OCI-LY7 (cell line): ENCODE results near the gene PAGR1. TPM values are rescaled to one million over a fixed set of nuclear protein-coding genes. Genes with fewer than 3 reads are reported as not detected.

Experiments
- BruUV-seq: library from RNA; stranded (reverse); fragments of 400-500 nt; replicated peaks from 2 replicates; lab custom pipeline; 2021; lab: Mats Ljungman, UMichigan
- CTCF ChIA-PET: fragments of 300-600 bp; sonication (Branson Sonifier 250); formaldehyde crosslinking; loops from one replicate; lab custom pipeline; 2022; ENCODE audit warnings: antibody characterized with exemption; ENCODE audit not compliant: unreplicated experiment; lab: Charles Lee
- POLR2A ChIA-PET: fragments of 300-600 bp; sonication (Branson Sonifier 250); formaldehyde crosslinking; loops from one replicate; lab custom pipeline; 2022; ENCODE audit warnings: antibody characterized with exemption; lab: Charles Lee
- DNase-seq: peaks from one replicate; pipeline ENCODE4 v3.0.0-alpha.2; 2015; ENCODE audit warnings: low spot score
- H2AFZ ChIP-seq: fragments of 200-600 bp; sonication (generic), shearing (Covaris generic); 2 replicates; pipeline ENCODE4 v1.6.1; 2014; ENCODE audit warnings: mild to moderate bottlenecking, antibody characterized with exemption, low read length, moderate library complexity
- H3K27ac ChIP-seq: fragments of 200-600 bp; sonication (generic); 2 replicates; pipeline ENCODE4 v1.5.1; 2014; ENCODE audit warnings: mixed run types, low read depth, mild to moderate bottlenecking, moderate library complexity, low read length, inconsistent platforms; ENCODE audit not compliant: poor library complexity, severe bottlenecking
- H3K36me3 ChIP-seq: fragments of 200-600 bp; sonication (generic); 2 replicates; pipeline ENCODE4 v1.6.1; 2014; ENCODE audit warnings: mild to moderate bottlenecking, antibody characterized with exemption, low read length, moderate library complexity, mixed read lengths; ENCODE audit not compliant: insufficient read depth
- H3K4me1 ChIP-seq: fragments of 200-600 bp; sonication (generic); 2 replicates; pipeline ENCODE4 v1.5.1; 2014; ENCODE audit warnings: mild to moderate bottlenecking, low read length; ENCODE audit not compliant: insufficient read depth, poor library complexity, severe bottlenecking
- H3K4me2 ChIP-seq: fragments of 200-600 bp; sonication (generic); 2 replicates; pipeline ENCODE4 v1.6.1; 2014; ENCODE audit warnings: mild to moderate bottlenecking, low read length
- H3K4me3 ChIP-seq: fragments of 200-600 bp; sonication (generic); 2 replicates; pipeline ENCODE4 v1.5.1; 2014; ENCODE audit warnings: mild to moderate bottlenecking, low read depth, low read length; ENCODE audit not compliant: poor library complexity, severe bottlenecking
- H3K79me2 ChIP-seq: fragments of 200-600 bp; sonication (generic); 2 replicates; pipeline ENCODE4 v1.6.1; 2016; ENCODE audit warnings: low read depth, mild to moderate bottlenecking, low read length, moderate library complexity, mixed read lengths; ENCODE audit not compliant: insufficient read depth
- H3K9me2 ChIP-seq: fragments of 200-600 bp; sonication (generic); 2 replicates; pipeline ENCODE4 v1.6.1; 2016; ENCODE audit warnings: mild to moderate bottlenecking, low read length, mixed read lengths; ENCODE audit not compliant: insufficient read depth
- H3K9me3 ChIP-seq: fragments of 200-600 bp; sonication (generic); 2 replicates; pipeline ENCODE4 v1.6.1; 2014; ENCODE audit warnings: mild to moderate bottlenecking, mixed run types, low read length, mixed read lengths
- H4K20me1 ChIP-seq: fragments of 200-600 bp; sonication (generic); 2 replicates; pipeline ENCODE4 v1.6.1; 2014; ENCODE audit warnings: mild to moderate bottlenecking, antibody characterized with exemption, low read length, moderate library complexity, mixed read lengths; ENCODE audit not compliant: insufficient read depth
- CTCF ChIP-seq: fragments of 200-600 bp; sonication (generic); conservative IDR thresholded peaks from 2 replicates; pipeline ENCODE4 v1.5.1; 2014; ENCODE audit warnings: mild to moderate bottlenecking, antibody characterized with exemption, low read length, moderate library complexity, mixed read lengths
- EZH2phosphoT487 ChIP-seq: fragments of 200-600 bp; sonication (generic); IDR thresholded peaks from 2 replicates; pipeline ENCODE4 v1.6.1; 2018; ENCODE audit warnings: low read depth, borderline replicate concordance, mild to moderate bottlenecking, mixed run types, antibody characterized with exemption, low read length, moderate library complexity, mixed read lengths
- intact Hi-C: fragments of 100-400 bp; cut with micrococcal nuclease; formaldehyde crosslinking; loops from one replicate; pipeline ENCODE4 v1.10.0; 2022; ENCODE audit not compliant: unreplicated experiment
- total RNA-seq, 2 experiments: library from RNA; depleted of rRNA in 1 of 2; stranded (reverse); fragments of >200 nt in 1 of 2; shearing (Covaris generic) in 1 of 2; gene quantifications; 2 replicates each; pipeline ENCODE4 v1.2.3, GENCODE V29; 2014 to 2022

The PAGR1 gene
- total RNA-seq, 2 experiments from 2014 or later, result 51.7 to 59.4 TPM

DNA sequence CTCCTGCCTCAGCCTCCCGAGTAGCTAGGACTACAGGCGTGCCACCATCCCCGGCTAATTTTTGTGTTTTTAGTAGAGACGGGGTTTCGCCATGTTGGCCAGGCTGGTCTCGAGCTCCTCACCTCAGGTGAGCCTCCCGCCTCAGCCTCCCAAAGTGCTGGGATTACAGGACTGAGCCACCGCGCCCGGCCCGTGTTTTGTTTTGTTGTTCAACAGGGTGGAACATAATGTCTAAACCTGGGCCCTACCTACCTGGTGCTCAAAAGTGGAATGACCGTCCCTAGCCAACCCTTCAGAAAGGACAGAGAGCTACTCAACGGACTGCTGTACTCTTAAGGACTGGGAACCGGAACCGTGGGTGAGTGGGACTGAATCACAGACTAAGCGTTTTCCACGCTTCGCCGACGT is 26.2 kb upstream of the PAGR1 start:
- no peaks in the 10 kb centered on the region for H3K9me2 ChIP-seq
- H4K20me1 ChIP-seq, result peaks cover 10% of the 10 kb centered on the region
- H3K4me3 ChIP-seq, result peak overlapping the region; percentile 79
- peaks cover 43% of the 10 kb centered on the region for H3K79me2 ChIP-seq
- TF ChIP-seq EZH2phosphoT487 (no peak), CTCF (no peak)
- intact Hi-C loops, result loop anchor here (1.0 kb wide), 3 partner anchors 16 to 89 kb away; partner anchors contain the start of gene PAGR1
- POLR2A ChIA-PET, result interaction anchor here (0.7 to 3.3 kb wide), 9 partner anchors 14 to 206 kb away, joined by 3 to 19 read pairs (median 4); partner anchors contain the start of genes HIRIP3, INO80E and MVP
- H3K4me1 ChIP-seq, result peaks cover 32% of the 10 kb centered on the region
- H3K27ac ChIP-seq, result peak overlapping the region; percentile 72
- H3K4me2 ChIP-seq, result peak overlapping the region; percentile 90
- H3K9me3 ChIP-seq, result no peaks in the 10 kb centered on the region
- CTCF ChIA-PET, result interaction anchor here (0.5 to 1.3 kb wide), 4 partner anchors 26 to 242 kb away, joined by 3 to 5 read pairs (median 4); partner anchors contain the start of genes PAGR1 and TLCD3B
- peak overlapping the region; percentile 92 for H2AFZ ChIP-seq
- no TSS peak for BruUV-seq
- DNase-seq, result peak; percentile 47
- peaks cover 39% of the 10 kb centered on the region for H3K36me3 ChIP-seq

- H2AFZ ChIP-seq, result peak within 1 kb of the TSS; percentile 92
- H3K4me3 ChIP-seq, result peak within 1 kb of the TSS; percentile 79
- ChIA-PET CTCF (interaction anchor here (0.5 to 1.3 kb wide), 4 partner anchors 26 to 241 kb away, joined by 3 to 5 read pairs (median 4); partner anchors contain the start of genes PAGR1 and TLCD3B), POLR2A (interaction anchor here (0.6 to 3.3 kb wide), 11 partner anchors 14 to 205 kb away, joined by 3 to 19 read pairs (median 4); partner anchors contain the start of genes HIRIP3, INO80E and MVP)
- H3K9me3 ChIP-seq, result no peaks in the 10 kb centered on the region
- intact Hi-C loops, result loop anchor here (1.0 kb wide), 3 partner anchors 15 to 90 kb away; partner anchors contain the start of gene PAGR1
- peak; percentile 99 for DNase-seq
- H3K79me2 ChIP-seq, result peaks cover 48% of the 10 kb centered on the region
- peak within 1 kb of the TSS; percentile 90 for H3K4me2 ChIP-seq
- BruUV-seq, result TSS peak; percentile 94
- TF ChIP-seq EZH2phosphoT487 (no peak), CTCF (peak; percentile 82)
- H4K20me1 ChIP-seq, result peaks cover 10% of the 10 kb centered on the region
- H3K4me1 ChIP-seq, result peaks cover 32% of the 10 kb centered on the region
- peak within 1 kb of the TSS; percentile 72 for H3K27ac ChIP-seq
- no peaks in the 10 kb centered on the region for H3K9me2 ChIP-seq
- H3K36me3 ChIP-seq, result peaks cover 45% of the 10 kb centered on the region
Measured at GRCh38 chr16:29790183-29790948, 25.6 kb upstream of the PAGR1 start, which contains the start of gene KIF22. TSS of gene KIF22 (plus strand) at chr16:29790751. CDS start at chr16:29790760, 9 bp downstream.
